Activated B cell treated with CpG ODN at 0.5 μM for 24 hours (primary cell): ENCODE measurements around the gene ALG12. TPM values are rescaled to one million over a fixed set of nuclear protein-coding genes. Genes with fewer than 3 reads are reported as not detected.

Source experiments
- ATAC-seq: fragments of 200-7000 bp; cut with Tn5 transposase; one replicate; pipeline ENCODE4 v1.10.0; 2021; ENCODE audit warnings: low read depth, mild to moderate bottlenecking, moderate library complexity
- CTCF ChIA-PET: fragments of 350-600 bp; sonication (Branson Sonifier 250); formaldehyde crosslinking; loops from one replicate; lab custom pipeline; 2021; ENCODE audit warnings: antibody characterized with exemption; lab: Charles Lee
- POLR2A ChIA-PET: fragments of 350-600 bp; sonication (Branson Sonifier 250); formaldehyde crosslinking; loops from one replicate; lab custom pipeline; 2021; ENCODE audit warnings: antibody characterized with exemption; lab: Charles Lee
- DNase-seq: peaks from one replicate; pipeline ENCODE4 v3.0.0; 2022
- H3K27ac Mint-ChIP-seq: one replicate; pipeline ENCODE4 v1.8.0; 2020; ENCODE audit warnings: mixed read lengths
- H3K27me3 Mint-ChIP-seq: one replicate; pipeline ENCODE4 v1.8.0; 2021; ENCODE audit warnings: mixed read lengths
- H3K36me3 Mint-ChIP-seq: one replicate; pipeline ENCODE4 v1.8.0; 2021; ENCODE audit warnings: low read depth, mixed read lengths
- H3K4me1 Mint-ChIP-seq: one replicate; pipeline ENCODE4 v1.8.0; 2021; ENCODE audit warnings: mixed read lengths
- H3K4me3 Mint-ChIP-seq: one replicate; pipeline ENCODE4 v1.8.0; 2020; ENCODE audit warnings: mild to moderate bottlenecking, mixed read lengths
- H3K9me3 Mint-ChIP-seq: one replicate; pipeline ENCODE4 v1.8.0; 2020; ENCODE audit warnings: mixed read lengths
- intact Hi-C: fragments of 100-400 bp; cut with micrococcal nuclease; formaldehyde crosslinking; loops from one replicate; pipeline ENCODE4 v1.15.1; 2024
- total RNA-seq: library from RNA; stranded (reverse); gene quantifications from 2 replicates; pipeline ENCODE4 v1.2.3, GENCODE V29; 2022
- TF ChIP-seq, protein P1 (sequence below): fragments of 200-600 bp; IDR thresholded peaks from one replicate; pipeline ENCODE4 v1.8.0; 2022; ENCODE audit warnings: antibody characterized with exemption, mild to moderate bottlenecking

ALG12 gene
- total RNA-seq, 1 donor from 2014 or later, result 18.2 TPM

DNA sequence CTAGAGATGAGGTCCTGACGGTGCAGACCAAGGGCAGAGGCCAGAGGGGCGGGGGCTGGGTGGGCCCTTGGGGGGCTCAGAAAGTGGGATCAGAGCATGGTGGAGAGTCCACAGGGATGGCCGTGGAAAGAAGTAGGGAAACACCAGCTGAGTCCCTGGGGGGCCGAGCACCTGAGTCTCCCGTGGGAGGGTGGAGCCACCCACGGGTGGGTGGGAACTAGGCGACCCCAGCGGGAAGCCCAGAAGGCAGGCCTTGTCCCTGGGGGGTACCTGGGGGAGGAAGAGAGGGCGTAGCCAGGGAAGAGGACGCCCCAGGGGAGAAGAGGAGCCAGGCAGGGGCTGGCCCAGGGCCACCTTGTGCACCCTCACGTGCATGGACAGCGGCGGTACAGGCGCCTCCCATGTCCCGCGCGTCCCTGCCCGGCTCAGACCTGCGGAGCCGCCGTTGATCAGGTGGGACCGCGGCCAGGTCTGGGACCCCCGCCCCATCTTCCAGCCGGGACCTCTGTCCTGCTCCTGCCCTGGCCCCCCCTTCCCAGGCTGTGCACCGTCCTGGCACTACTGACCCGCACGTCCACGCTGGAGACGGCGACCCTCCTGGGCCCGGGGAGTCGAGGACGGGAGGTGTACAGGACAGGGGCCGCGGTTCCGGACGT is 10.4 kb upstream of the ALG12 start:
- H3K36me3 Mint-ChIP-seq, result peaks cover 9% of the 10 kb centered on the region
- H3K9me3 Mint-ChIP-seq, result no peaks in the 10 kb centered on the region
- peaks cover 73% of the 10 kb centered on the region for H3K4me1 Mint-ChIP-seq
- no peak for DNase-seq
- no peaks in the 10 kb centered on the region for H3K27me3 Mint-ChIP-seq
- ChIA-PET POLR2A (no interaction called here), CTCF (interaction anchor here (1.0 to 4.2 kb wide), 2 partner anchors 51 to 102 kb away, joined by 3 to 30 read pairs; no protein-coding TSS in a partner anchor)
- no peak for ATAC-seq
- H3K27ac Mint-ChIP-seq, result peak overlapping the region; percentile 30
- intact Hi-C loops, result loop anchor here (1.0 to 10.0 kb wide), 6 partner anchors 102 to 599 kb away; partner anchors contain the start of gene SCO2
- no peak overlapping the region for H3K4me3 Mint-ChIP-seq
- TF ChIP-seq, protein P1, sequence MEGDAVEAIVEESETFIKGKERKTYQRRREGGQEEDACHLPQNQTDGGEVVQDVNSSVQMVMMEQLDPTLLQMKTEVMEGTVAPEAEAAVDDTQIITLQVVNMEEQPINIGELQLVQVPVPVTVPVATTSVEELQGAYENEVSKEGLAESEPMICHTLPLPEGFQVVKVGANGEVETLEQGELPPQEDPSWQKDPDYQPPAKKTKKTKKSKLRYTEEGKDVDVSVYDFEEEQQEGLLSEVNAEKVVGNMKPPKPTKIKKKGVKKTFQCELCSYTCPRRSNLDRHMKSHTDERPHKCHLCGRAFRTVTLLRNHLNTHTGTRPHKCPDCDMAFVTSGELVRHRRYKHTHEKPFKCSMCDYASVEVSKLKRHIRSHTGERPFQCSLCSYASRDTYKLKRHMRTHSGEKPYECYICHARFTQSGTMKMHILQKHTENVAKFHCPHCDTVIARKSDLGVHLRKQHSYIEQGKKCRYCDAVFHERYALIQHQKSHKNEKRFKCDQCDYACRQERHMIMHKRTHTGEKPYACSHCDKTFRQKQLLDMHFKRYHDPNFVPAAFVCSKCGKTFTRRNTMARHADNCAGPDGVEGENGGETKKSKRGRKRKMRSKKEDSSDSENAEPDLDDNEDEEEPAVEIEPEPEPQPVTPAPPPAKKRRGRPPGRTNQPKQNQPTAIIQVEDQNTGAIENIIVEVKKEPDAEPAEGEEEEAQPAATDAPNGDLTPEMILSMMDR, result no peak

DNA sequence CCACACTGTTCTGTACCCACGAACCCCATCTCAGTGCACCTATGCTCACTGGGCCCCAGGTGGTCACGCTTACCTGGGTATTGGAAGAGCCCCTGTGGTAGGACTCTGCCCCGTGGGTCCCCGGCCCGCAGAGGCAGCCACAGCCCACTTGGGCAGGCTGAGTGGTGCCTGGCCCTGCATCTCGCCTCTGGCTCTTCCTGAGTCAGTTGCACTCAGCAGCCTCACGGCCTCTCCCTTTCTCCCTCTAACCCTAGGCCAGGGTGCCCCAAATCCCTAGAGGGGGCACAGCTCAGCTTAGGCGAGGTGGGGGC is 9.9 kb upstream of the ALG12 start:
- no peak overlapping the region for H3K4me3 Mint-ChIP-seq
- ATAC-seq (no peak), DNase-seq (no peak)
- H3K27ac Mint-ChIP-seq, result peak overlapping the region; percentile 30
- ChIA-PET CTCF (interaction anchor here (1.0 to 4.2 kb wide), 2 partner anchors 52 to 102 kb away, joined by 3 to 30 read pairs; no protein-coding TSS in a partner anchor), POLR2A (no interaction called here)
- H3K4me1 Mint-ChIP-seq, result peaks cover 74% of the 10 kb centered on the region
- no peaks in the 10 kb centered on the region for H3K9me3 Mint-ChIP-seq
- intact Hi-C loops, result loop anchor here (2.0 to 10.0 kb wide), 3 partner anchors 273 to 599 kb away; partner anchors contain the start of gene SCO2
- TF ChIP-seq, protein P1, result no peak
- H3K27me3 Mint-ChIP-seq, result no peaks in the 10 kb centered on the region
- H3K36me3 Mint-ChIP-seq, result peaks cover 9% of the 10 kb centered on the region

DNA sequence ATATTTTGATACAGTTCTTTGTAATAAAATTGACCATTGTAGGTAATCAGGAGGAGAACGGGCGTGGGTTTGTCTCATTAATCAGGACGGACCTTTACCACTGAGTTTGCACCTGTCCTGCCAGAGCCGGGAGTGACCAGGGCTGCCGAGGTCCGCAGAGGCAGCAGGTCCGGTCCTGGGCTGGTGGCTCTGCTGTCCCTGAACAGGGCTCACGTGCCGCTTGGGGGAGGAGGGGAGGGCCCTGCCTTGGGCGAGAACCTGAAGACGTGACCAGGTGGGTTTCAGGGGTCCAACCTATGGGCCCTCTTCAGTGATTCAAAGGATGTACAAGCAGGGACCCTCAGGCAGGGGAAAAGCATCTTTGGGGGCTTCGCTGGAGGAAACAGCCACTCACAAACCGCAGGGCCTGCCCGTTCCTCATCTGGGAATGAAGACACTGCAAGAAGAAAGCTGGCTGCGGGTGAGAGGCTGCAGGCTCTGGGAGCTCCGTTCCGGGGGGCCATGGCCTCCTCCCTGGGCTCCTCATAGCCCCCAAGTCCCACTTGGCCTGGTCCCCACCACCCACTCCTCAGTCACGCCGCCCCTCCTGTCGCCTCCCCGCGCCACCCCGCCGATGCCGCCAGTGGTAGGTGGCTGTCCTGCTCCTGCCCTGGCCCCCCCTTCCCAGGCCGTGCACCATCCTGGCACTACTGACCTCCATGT is 9.4 kb upstream of the ALG12 start:
- Mint-ChIP-seq H3K27me3 (no peaks in the 10 kb centered on the region), H3K9me3 (no peaks in the 10 kb centered on the region), H3K4me3 (no peak overlapping the region), H3K4me1 (peaks cover 71% of the 10 kb centered on the region), H3K36me3 (peaks cover 9% of the 10 kb centered on the region), H3K27ac (peak overlapping the region; percentile 85)
- no peak for DNase-seq
- TF ChIP-seq, protein P1, result no peak
- POLR2A ChIA-PET, result interaction anchor here (1.1 to 5.0 kb wide), 3 partner anchors 7 to 103 kb away, joined by 7 to 87 read pairs (median 46); partner anchors contain the start of gene PIM3
- no peak for ATAC-seq
- CTCF ChIA-PET, result interaction anchor here (1.0 to 4.2 kb wide), 2 partner anchors 52 to 103 kb away, joined by 3 to 30 read pairs; no protein-coding TSS in a partner anchor
- intact Hi-C loops, result loop anchor here (2.0 to 10.0 kb wide), 3 partner anchors 273 to 600 kb away; partner anchors contain the start of gene SCO2

DNA sequence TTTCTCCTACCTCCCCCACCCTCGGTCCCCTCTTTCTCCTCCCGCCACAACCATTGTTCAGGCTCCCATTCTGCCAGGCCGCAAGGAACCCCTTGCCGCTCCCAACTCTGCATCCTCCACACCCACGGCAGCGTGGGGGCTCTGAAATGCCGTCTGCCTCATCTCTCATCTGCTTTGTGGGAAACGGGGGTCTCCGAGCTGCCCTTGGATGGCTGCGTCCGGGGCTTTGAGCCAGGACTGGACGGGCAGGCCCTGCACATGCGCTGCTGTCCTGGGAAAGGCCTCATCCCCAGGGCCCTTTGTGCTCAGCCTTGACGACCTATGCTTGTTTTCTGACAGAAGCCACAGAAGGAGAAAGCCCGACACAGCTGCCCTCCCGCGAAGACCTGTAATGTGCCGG is 8.7 kb upstream of the ALG12 start:
- POLR2A ChIA-PET, result interaction anchor here (1.1 to 5.0 kb wide), 6 partner anchors 8 to 265 kb away, joined by 3 to 87 read pairs (median 22); partner anchors contain the start of gene PIM3
- Mint-ChIP-seq H3K4me3 (no peak overlapping the region), H3K4me1 (peaks cover 68% of the 10 kb centered on the region), H3K9me3 (no peaks in the 10 kb centered on the region), H3K27ac (peak overlapping the region; percentile 85), H3K27me3 (no peaks in the 10 kb centered on the region), H3K36me3 (peaks cover 12% of the 10 kb centered on the region)
- no peak for DNase-seq
- ATAC-seq, result no peak
- CTCF ChIA-PET, result interaction anchor here (4.2 kb wide), 1 partner anchor 104 kb away, joined by 30 read pairs; no protein-coding TSS in a partner anchor
- intact Hi-C loops, result loop anchor here (5.0 to 10.0 kb wide), 2 partner anchors 272 to 600 kb away; partner anchors contain the start of gene SCO2
- TF ChIP-seq, protein P1, result no peak
